ENCODE data around the gene NEU4. TPM values are rescaled to one million over a fixed set of nuclear protein-coding genes. Genes with fewer than 3 reads are reported as not detected.

NEU4 gene
- total and polyA plus RNA-seq, 2 of the 4 experiments (the other 2 are of a cell fraction), result not detected

DNA sequence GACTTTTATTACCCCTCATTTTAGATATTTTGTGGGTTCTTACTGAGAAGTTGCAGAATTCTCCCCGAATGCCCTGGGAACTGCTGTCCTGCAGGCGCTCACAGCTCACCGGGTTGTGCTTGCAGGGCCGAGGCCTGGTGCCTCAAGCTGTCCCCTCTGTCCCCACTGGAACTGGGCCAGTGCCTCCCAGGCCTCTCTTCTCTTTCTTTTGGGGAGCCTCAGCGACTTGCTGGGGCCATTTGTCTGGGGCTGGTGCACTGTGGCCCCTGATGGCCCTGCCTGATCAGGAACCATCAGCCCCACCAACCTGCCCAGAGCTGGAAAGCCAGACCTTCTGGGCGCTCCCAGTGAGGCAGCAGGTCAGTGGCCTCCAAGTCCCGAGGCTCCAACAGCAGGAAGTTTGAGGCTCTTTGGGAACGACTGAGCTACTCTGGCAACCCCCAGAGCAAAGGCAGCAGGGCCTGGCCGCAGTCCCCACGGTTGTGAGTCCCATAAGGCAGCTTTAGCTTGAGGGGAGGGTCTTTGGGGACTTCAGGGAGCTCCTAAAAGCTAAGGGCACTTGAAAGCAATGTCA is 14.7 kb upstream of the NEU4 start:
- Histone ChIP-seq H2BK120ac (ENCODE audit: low read depth, low read length) (no peak overlapping the region), H3K18ac (ENCODE audit: low read depth, low read length) (no peak overlapping the region), H3K9ac (ENCODE audit: low read depth, low read length) (no peak overlapping the region), H3K27me3 (ENCODE audit: control insufficient read depth, insufficient read depth, low read length) (peaks cover 12% of the 10 kb centered on the region; the same call in 1 of the 2 replicates), H3K23ac (ENCODE audit: low read depth, low read length) (no peak overlapping the region), H3K9me1 (ENCODE audit: insufficient read depth, low read length) (no peaks in the 10 kb centered on the region), H2AK9ac (replicated peaks; ENCODE audit: low read depth, low read length, poor library complexity) (no peak overlapping the region), H4K5ac (ENCODE audit: low read depth, low read length) (no peak overlapping the region), H2BK5ac (ENCODE audit: low read depth, low read length, poor library complexity, severe bottlenecking) (no peak overlapping the region), H3K27ac (ENCODE audit: insufficient read depth, low read length) (no peak overlapping the region), H3K36me3 (ENCODE audit: control insufficient read depth, insufficient read depth, low read length) (no peaks in the 10 kb centered on the region), H4K8ac (ENCODE audit: low read depth in 2 of 2, low read length in 2 of 2) (no peak overlapping the region), H3K9me3 (ENCODE audit: control insufficient read depth, insufficient read depth, low read length) (0 out of 2 replicates have a peak, but pooled peaks cover 2% of the 10 kb centered on the region), H4K20me1 (ENCODE audit: insufficient read depth, low read length) (no peaks in the 10 kb centered on the region; the same call in 1 of the 2 replicates), H3K4me1 (ENCODE audit: control insufficient read depth, insufficient read depth, low read length) (no peaks in the 10 kb centered on the region), H3K14ac (replicated peaks; ENCODE audit: low read depth, low read length) (no peak overlapping the region), H3K4ac (ENCODE audit: low read depth, low read length) (no peak overlapping the region), H3K56ac (ENCODE audit: extremely low read depth, insufficient read depth, low read length) (no peak overlapping the region), H3K4me2 (ENCODE audit: low read depth, low read length) (no peak overlapping the region), H2BK15ac (ENCODE audit: low read depth, low read length) (no peak overlapping the region), H4K91ac (ENCODE audit: insufficient read depth, low read depth, low read length) (no peak overlapping the region), H3K4me3 (ENCODE audit: insufficient read depth, low read depth, low read length) (no peak overlapping the region), H2AK5ac (ENCODE audit: low read depth, low read length) (no peak overlapping the region), H3K79me1 (ENCODE audit: low read depth in 1 of 2, low read length in 2 of 2) (no peaks in the 10 kb centered on the region), H2BK20ac (ENCODE audit: low read depth, low read length) (no peak overlapping the region), H2AFZ (replicated peaks; ENCODE audit: low read length, poor library complexity) (no peak overlapping the region)
- ChIA-PET CTCF (no interaction called here), POLR2A (ENCODE audit: unreplicated experiment) (no interaction called here)
- dilution Hi-C loops (cut with HindIII; ENCODE audit: low sequenced_read_pairs, unreplicated experiment), result no loop called here
- DNase-seq, result no peak
- ATAC-seq (ENCODE audit: low read depth), result no peak
- intact Hi-C loops (cut with micrococcal nuclease), result loop anchor here (5.0 kb wide), 1 partner anchor 38 kb away; no protein-coding TSS in a partner anchor
- WGBS, 2 experiments (ENCODE audit: extremely low coverage in 2 of 2, insufficient read length in 1 of 2), result 79% methylated on average over 2 of the region's 10 CpGs; no CpG with 5 or more reads in 1 of the 2 experiments
- in situ Hi-C loops (cut with MboI; ENCODE audit: low sequenced_read_pairs), result no loop called here
- no TSS peak for BruUV-seq (replicated peaks)
- TF ChIP-seq CHD1 (IDR thresholded peaks at IDR 0.05; ENCODE audit: low read depth, low read length) (no peak), MXI1 (IDR thresholded peaks at IDR 0.05; ENCODE audit: borderline replicate concordance, low read depth, low read length) (no peak), NFE2L2 (IDR thresholded peaks at IDR 0.05; ENCODE audit: low read depth, low read length) (no peak), BHLHE40 (IDR thresholded peaks at IDR 0.05; ENCODE audit: low read depth, low read length) (no peak), RAD21 (IDR thresholded peaks at IDR 0.05; ENCODE audit: low read length) (no peak), MAFK (IDR thresholded peaks at IDR 0.05; ENCODE audit: low read depth, low read length) (no peak), RCOR1 (IDR thresholded peaks at IDR 0.05; ENCODE audit: insufficient replicate concordance, low read length) (no peak), USF2 (IDR thresholded peaks at IDR 0.05; ENCODE audit: low read depth, low read length) (no peak), CEBPB (IDR thresholded peaks at IDR 0.05; ENCODE audit: low read depth, low read length) (no peak), SMC3 (IDR thresholded peaks at IDR 0.05; ENCODE audit: low read depth, low read length) (no peak), FOS (IDR thresholded peaks at IDR 0.05; ENCODE audit: low read depth, low read length) (no peak), POLR2A (IDR thresholded peaks at IDR 0.05; ENCODE audit: low read depth, low read length) (no peak), RFX5 (IDR thresholded peaks at IDR 0.05; ENCODE audit: low read depth, low read length) (no peak), MAZ (IDR thresholded peaks at IDR 0.05; ENCODE audit: borderline replicate concordance, low read depth, low read length) (no peak)
- TF ChIP-seq, protein P1, sequence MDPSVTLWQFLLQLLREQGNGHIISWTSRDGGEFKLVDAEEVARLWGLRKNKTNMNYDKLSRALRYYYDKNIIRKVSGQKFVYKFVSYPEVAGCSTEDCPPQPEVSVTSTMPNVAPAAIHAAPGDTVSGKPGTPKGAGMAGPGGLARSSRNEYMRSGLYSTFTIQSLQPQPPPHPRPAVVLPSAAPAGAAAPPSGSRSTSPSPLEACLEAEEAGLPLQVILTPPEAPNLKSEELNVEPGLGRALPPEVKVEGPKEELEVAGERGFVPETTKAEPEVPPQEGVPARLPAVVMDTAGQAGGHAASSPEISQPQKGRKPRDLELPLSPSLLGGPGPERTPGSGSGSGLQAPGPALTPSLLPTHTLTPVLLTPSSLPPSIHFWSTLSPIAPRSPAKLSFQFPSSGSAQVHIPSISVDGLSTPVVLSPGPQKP (IDR thresholded peaks at IDR 0.05; ENCODE audit: borderline replicate concordance, low read depth, low read length), result no peak
- TF ChIP-seq, protein P2, sequence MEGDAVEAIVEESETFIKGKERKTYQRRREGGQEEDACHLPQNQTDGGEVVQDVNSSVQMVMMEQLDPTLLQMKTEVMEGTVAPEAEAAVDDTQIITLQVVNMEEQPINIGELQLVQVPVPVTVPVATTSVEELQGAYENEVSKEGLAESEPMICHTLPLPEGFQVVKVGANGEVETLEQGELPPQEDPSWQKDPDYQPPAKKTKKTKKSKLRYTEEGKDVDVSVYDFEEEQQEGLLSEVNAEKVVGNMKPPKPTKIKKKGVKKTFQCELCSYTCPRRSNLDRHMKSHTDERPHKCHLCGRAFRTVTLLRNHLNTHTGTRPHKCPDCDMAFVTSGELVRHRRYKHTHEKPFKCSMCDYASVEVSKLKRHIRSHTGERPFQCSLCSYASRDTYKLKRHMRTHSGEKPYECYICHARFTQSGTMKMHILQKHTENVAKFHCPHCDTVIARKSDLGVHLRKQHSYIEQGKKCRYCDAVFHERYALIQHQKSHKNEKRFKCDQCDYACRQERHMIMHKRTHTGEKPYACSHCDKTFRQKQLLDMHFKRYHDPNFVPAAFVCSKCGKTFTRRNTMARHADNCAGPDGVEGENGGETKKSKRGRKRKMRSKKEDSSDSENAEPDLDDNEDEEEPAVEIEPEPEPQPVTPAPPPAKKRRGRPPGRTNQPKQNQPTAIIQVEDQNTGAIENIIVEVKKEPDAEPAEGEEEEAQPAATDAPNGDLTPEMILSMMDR (conservative IDR thresholded peaks at IDR 0.05; ENCODE audit: low read depth, low read length), result no peak
